ENCODE measurements around the gene CAMKK2. TPM values are rescaled to one million over a fixed set of nuclear protein-coding genes. Genes with fewer than 3 reads are reported as not detected.

Gene CAMKK2
- total RNA-seq: 18.3 and 21.2 TPM in 2 replicates

GRCh38 chr12:121296618-121297434, at the start of gene CAMKK2:
Gene CAMKK2 (minus strand): TSS chr12:121296709. CDS start chr12:121274526, 22,183 bp downstream.

GRCh38 chr12:121209624-121210572, 86.6 kb downstream of the CAMKK2 start, which contains the start of gene P2RX4:
Gene P2RX4 (plus strand): TSS chr12:121210129. CDS start chr12:121210165, 36 bp downstream.

Other genes starting within 250 kb of the CAMKK2 start
- 2.5 and 5.7 TPM in 2 replicates for gene P2RX7, start 163.8 kb downstream of the CAMKK2 start, total RNA-seq
- gene P2RX4, start 86.6 kb downstream of the CAMKK2 start, total RNA-seq: 27.1 and 35.1 TPM in 2 replicates
- gene ANAPC5, start 55.7 kb upstream of the CAMKK2 start, total RNA-seq: 148 and 168 TPM in 2 replicates
- 36.2 and 39.7 TPM in 2 replicates for gene RNF34, start 103.4 kb upstream of the CAMKK2 start, total RNA-seq